D721Med (cell line): ENCODE results near the gene FLNB.

Experiments
- DNase-seq: peaks from one replicate; pipeline ENCODE4 v3.0.0; 2011; ENCODE audit warnings: low spot score; ENCODE audit not compliant: insufficient read length
- FAIRE-seq: peaks from 2 replicates; lab custom pipeline; 2011; peaks lifted over from hg19 to GRCh38; lab: Jason Lieb, UNC
- TF ChIP-seq, protein P1 (sequence below): IDR thresholded peaks from 2 replicates; pipeline ENCODE4 v1.5.1; 2012; ENCODE audit warnings: mild to moderate bottlenecking, control low read depth; ENCODE audit not compliant: insufficient read depth; ENCODE audit errors: missing control alignments

The FLNB gene

DNA sequence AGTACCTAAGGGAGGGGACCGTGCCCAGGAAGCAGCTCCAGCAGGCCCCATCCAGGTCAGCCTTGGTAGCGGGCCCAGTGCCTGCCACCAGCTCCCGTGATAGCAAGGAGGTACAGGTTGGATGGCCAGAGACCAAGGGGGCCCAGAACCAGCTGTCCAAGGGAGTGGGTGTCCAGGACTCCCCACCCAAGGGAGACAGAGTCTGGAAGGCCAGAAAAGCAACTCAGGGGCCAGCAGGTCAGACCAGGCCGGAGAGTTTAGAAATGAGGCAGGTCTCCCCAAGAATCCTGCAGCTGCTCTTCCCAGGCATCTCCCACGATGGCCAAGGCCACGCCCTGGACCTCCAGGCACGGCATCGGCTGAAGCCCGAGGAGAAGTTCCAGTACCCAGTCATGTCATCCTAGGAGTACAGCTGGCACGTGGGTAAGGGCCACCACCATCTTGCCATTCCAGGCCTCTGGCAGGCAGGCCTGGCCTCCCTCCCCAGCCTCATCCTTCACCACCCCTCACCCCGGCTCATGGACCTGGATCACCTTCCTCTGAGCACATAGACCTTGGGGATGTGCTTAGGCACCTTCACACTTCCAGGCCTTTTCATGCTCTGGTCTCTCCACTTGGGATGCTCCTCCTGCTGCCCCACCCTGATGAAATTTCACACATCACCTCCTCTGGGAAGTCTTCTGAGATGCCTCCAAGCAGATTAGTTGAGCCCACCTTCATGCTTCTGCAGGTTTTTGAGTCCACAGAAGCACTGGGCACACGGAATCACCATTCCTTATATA, 172.1 kb downstream of the FLNB start:
- FAIRE-seq, result no peak
- TF ChIP-seq, protein P1, sequence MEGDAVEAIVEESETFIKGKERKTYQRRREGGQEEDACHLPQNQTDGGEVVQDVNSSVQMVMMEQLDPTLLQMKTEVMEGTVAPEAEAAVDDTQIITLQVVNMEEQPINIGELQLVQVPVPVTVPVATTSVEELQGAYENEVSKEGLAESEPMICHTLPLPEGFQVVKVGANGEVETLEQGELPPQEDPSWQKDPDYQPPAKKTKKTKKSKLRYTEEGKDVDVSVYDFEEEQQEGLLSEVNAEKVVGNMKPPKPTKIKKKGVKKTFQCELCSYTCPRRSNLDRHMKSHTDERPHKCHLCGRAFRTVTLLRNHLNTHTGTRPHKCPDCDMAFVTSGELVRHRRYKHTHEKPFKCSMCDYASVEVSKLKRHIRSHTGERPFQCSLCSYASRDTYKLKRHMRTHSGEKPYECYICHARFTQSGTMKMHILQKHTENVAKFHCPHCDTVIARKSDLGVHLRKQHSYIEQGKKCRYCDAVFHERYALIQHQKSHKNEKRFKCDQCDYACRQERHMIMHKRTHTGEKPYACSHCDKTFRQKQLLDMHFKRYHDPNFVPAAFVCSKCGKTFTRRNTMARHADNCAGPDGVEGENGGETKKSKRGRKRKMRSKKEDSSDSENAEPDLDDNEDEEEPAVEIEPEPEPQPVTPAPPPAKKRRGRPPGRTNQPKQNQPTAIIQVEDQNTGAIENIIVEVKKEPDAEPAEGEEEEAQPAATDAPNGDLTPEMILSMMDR, result no peak
- no peak for DNase-seq

DNA sequence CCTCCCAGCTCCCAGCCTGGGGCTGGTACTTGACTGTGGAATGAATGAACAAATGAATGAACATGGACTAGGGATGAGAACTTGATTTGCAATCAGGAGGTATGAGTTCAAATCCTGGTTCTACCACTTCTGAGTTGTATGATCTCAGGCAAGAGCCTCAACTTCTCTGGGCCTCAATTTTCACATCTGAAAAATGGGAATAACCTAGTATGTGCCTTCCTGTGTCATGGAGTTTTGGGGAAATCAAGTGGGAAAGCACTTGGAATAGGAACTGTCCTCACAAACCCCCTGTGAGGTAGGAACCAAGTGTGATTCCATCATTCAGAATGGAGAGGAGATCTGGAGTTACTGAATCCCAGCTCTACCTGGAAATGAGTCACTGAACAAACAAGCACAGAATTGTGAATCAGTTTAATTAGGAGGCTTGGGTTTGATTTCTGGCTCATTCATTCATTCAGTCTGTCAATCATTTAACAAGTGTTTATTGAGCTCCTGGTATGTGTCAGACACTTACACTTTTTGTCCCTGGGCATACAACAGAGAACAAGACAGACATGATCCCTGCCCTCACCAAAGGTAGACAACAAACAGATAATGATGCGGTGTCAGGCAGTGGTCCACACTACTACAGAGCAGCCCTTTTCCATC, 172.8 kb downstream of the FLNB start:
- FAIRE-seq, result no peak
- TF ChIP-seq, protein P1, result no peak
- DNase-seq, result no peak

DNA sequence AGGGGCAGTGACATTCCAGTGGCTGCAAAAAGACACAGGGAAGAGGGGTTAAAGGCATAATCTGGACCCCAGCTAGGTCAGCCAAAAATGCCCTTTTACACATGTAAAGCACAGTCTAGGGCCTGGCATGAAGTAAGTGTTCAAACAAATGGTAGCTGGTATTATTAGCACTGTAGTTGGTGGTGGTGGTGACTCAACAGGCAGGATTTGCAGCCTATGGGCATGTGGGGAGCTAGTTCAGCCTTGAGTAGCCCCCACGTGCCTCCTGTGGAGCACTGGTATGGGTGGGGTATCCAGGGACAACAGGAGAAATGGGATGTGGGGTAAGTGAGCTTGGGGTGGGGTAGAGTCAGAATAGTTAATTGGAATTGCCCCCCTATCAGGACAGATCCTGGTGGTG, 175.0 kb downstream of the FLNB start:
- FAIRE-seq (no peak), DNase-seq (no peak)
- TF ChIP-seq, protein P1, result no peak

DNA sequence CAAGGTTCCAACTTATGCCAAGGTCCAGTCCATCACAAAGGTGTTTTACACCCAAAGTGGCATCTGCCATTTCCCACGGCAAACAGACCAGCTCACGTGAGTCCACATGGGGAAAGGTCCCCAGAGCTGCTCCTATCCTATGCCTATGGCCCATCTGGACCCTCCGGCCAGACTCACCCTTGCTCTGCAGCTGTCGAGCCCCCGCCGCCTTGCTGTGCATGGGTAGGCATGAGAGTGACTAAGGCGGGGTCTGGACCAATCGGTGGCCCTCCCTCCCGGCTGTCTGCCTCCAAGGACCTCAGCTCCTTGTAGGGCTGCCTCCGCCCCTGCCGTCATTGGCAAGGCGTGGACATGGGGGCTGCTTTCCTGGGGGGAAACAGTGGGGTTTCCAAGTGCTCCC, 175.7 kb downstream of the FLNB start:
- DNase-seq (no peak), FAIRE-seq (no peak)
- TF ChIP-seq, protein P1, result no peak

DNA sequence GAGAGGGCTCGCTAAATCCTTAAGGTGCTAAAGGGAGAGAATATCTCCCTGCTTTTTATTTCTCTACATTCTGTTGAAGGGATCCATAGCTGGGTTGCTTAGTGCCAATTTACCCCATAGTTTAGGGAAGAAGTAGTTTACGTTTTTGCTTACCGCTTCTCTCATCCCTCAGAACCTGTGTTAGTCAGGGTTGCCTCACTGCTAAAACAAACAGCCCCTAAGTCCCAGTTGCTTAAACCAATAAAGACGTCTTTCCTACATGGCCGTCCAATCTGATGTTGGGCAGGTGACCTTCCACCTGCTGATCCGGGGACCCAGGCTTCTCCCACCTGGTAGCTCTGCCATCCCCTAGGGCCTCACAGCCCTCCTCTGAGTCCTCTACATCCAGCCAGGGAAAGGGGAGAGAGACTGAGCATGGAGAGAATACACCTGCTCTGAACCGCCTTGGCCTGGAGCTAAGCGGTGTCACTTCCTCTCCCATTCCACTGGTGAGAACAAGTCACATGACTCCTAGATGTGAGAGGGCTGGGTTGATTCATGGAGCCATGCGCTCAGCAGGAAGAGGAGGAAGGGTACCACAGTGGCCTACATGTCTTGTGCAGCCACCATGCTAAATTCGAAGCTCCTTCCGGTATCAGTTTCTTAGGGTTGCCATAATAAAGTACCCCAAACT, 176.2 kb downstream of the FLNB start:
- DNase-seq, result no peak
- FAIRE-seq, result no peak
- TF ChIP-seq, protein P1, result no peak

DNA sequence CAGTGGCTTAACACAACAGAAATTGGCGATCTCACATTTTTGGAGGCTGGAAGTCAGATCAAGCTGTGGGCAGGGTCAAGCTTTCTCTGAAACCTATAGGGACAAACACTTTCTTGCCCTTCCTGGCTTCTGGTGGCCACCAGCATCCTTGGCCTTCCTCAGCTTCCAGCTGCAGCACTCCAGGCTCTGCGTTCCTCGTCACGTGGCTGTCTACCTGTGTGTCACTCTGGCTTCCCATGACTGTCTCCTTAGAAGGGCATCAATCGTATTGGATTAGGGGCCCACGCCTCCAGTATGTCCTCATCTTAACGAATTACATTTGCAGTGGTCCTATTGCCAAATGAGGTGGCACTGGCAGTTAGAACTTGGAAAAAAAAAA, 176.7 kb downstream of the FLNB start:
- TF ChIP-seq, protein P1, result no peak
- no peak for FAIRE-seq
- DNase-seq, result no peak
